ENCODE data around the gene TST.

DNA sequence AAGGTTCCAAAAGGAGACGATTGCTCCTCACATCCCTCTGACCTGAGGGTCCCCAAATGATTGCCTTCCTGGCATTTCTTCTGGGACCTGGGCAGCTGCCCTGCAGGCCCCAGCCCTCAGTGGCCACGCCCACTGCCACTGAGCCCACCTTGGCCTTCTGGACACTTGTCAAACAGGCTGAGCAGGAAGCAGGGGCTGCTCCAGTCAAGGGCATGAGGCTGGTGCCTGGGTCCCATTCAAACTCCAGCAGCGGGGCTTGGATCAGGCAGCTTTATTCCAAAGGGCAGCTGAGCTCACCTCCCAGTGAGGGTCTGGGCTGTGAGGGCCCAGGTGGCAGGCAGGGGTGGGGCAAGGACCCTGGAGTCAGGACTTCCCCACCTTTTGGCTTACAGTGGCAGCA lies 45.9 kb upstream of the TST start:
- TF ChIP-seq POLR2AphosphoS5 (IDR thresholded peaks at IDR 0.05) (no peak), POLR2A (IDR thresholded peaks at IDR 0.05) (no peak)

Measured in prostate gland (tissue), 1 donor.